Measurements from ENCODE around the gene AVEN. TPM values are rescaled to one million over a fixed set of nuclear protein-coding genes. Genes with fewer than 3 reads are reported as not detected.
"Not testable (repeated sequence)": the region's sequence is repeated elsewhere in the genome, so short reads cannot be mapped to it uniquely, and the experiment has no call there.

AVEN gene
- total RNA-seq, 4 donors from 2014 or later = 7.7 to 12.9 (median 10.1) TPM

DNA sequence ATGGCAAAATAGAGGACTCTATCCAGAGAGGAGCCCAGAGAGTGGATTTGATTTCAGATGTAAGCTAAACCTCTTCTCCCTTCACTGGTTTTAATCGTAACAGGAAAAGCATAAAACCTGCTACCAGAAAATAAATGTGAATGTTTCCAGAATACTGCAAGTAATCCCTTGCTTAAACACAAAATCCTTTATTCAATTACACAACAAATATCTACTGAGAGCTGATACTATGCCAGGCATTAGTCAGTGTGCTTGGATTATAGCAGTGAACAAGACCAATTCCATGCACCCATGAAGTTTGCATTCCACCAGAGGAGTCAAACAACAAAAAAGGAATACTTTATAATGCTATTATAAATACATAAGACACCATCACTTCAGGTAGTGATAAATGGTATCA is 15.1 kb downstream of the AVEN start:
- Histone ChIP-seq H3K27ac (no peak overlapping the region), H3K27me3 (no peaks in the 10 kb centered on the region), H3K36me3 (no peaks in the 10 kb centered on the region), H3K4me3 (replicated peaks in 1 of 3) (no peak overlapping the region), H3K9me3 (no peaks in the 10 kb centered on the region), H3K4me1 (peaks cover 4 to 5% of the 10 kb centered on the region in 2 donors)
- intact Hi-C loops (cut with DNase I) = no loop called here
- WGBS, 2 donors = 53 to 57% methylated on average over 1 of the region's 1 CpG
- no peak for TF ChIP-seq POLR2A (IDR thresholded peaks at IDR 0.05)
- TF ChIP-seq, protein P1, sequence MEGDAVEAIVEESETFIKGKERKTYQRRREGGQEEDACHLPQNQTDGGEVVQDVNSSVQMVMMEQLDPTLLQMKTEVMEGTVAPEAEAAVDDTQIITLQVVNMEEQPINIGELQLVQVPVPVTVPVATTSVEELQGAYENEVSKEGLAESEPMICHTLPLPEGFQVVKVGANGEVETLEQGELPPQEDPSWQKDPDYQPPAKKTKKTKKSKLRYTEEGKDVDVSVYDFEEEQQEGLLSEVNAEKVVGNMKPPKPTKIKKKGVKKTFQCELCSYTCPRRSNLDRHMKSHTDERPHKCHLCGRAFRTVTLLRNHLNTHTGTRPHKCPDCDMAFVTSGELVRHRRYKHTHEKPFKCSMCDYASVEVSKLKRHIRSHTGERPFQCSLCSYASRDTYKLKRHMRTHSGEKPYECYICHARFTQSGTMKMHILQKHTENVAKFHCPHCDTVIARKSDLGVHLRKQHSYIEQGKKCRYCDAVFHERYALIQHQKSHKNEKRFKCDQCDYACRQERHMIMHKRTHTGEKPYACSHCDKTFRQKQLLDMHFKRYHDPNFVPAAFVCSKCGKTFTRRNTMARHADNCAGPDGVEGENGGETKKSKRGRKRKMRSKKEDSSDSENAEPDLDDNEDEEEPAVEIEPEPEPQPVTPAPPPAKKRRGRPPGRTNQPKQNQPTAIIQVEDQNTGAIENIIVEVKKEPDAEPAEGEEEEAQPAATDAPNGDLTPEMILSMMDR (IDR thresholded peaks at IDR 0.05) = no peak
- DNase-seq = no peak

DNA sequence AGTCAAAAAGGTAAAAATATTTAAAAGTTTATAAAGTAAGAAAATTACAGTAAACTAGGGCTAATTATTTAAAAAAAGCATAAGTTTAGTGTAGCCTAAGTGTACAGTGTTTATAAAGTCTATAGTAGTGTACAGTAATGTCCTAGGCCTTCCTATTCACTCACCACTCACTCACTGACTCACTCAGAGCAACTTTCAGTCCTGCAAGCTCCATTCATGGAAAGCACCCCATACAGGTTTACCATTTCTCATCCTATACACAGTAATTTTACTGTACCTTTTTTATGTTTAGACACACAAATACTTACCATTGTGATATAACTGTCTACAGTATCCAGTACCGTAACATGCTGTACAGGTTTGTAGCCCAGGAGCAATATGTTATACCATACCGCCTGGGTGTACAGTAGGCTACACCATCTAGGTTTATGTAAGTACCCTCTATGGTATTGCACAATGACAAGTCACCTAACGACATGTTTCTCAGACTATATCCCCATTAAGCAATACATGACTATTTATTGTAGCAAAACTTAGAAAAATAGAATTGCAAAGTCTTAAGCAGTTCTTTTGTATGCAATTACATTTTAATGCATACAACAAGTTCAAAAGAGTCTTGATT is 19.5 kb downstream of the AVEN start:
- no peak overlapping the region for H3K4me3 ChIP-seq (replicated peaks in 1 of 3)
- H3K9me3 ChIP-seq = no peaks in the 10 kb centered on the region
- H3K36me3 ChIP-seq = no peaks in the 10 kb centered on the region
- H3K4me1 ChIP-seq = peaks cover 9 to 14% of the 10 kb centered on the region in 2 donors
- WGBS, 2 donors = 93 to 98% methylated on average over 3 of the region's 3 CpGs
- intact Hi-C loops (cut with DNase I) = no loop called here
- no peak overlapping the region for H3K27ac ChIP-seq
- no peaks in the 10 kb centered on the region for H3K27me3 ChIP-seq
- no peak for DNase-seq
- TF ChIP-seq, protein P1 (IDR thresholded peaks at IDR 0.05) = no peak
- TF ChIP-seq POLR2A (IDR thresholded peaks at IDR 0.05) = no peak

DNA sequence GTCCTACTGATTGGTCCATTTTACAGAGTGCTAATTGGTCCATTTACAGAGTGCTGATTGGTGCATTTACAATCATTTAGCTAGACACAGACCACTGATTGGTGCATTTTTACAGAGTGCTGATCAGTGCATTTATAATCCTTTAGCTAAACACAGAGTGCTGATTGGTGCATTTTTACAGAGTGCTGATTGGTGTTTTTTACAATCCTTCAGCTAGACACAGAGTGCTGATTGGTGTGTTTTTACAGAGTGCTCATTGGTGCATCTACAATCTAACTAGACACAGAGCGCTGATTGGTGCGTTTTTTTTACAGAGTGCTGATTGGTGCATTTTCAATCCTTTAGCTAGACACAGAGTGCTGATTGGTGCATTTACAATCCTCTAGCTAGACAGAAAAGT is 20.3 kb downstream of the AVEN start:
- WGBS, 2 donors = 95 to 100% methylated on average over 2 of the region's 2 CpGs
- H3K4me3 ChIP-seq (replicated peaks in 1 of 3); DNase-seq; H3K36me3 ChIP-seq; H3K9me3 ChIP-seq; intact Hi-C loops (cut with DNase I); H3K27ac ChIP-seq; H3K27me3 ChIP-seq: not testable (repeated sequence)
- H3K4me1 ChIP-seq = peaks cover 9 to 15% of the 10 kb centered on the region in 2 donors

DNA sequence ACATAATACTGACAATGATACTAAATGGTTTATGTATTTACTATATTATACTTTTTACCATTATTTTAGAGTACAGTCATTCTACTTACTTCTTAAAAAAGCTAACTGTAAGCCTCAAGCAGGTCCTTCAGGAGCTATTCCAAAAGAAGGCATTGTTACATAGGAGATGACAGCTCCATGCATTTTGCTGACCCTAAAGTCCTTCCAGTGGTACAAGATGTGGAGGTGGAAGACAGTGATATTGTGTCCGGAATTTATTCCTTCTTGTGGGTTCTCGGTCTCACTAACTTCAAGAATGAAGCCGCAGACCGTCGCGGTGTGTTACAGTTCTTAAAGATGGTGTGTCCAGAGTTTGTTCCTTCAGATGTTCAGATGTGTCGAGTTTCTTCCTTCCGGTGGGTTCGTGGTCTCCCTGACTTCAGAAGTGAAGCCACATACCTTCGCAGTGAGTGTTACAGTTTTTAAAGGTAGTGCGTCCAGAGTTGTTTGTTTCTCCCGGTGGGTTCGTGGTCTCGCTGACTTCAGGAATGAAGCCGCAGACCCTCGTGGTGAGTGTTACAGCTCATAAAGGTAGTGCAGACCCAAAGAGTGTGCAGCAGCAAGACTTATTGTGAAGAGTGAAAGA is 20.9 kb downstream of the AVEN start:
- Histone ChIP-seq H3K9me3 (no peaks in the 10 kb centered on the region), H3K27me3 (no peaks in the 10 kb centered on the region), H3K27ac (no peak overlapping the region), H3K36me3 (no peaks in the 10 kb centered on the region), H3K4me1 (peaks cover 9 to 15% of the 10 kb centered on the region in 2 donors), H3K4me3 (replicated peaks in 1 of 3) (no peak overlapping the region)
- intact Hi-C loops (cut with DNase I) = no loop called here
- 93 to 97% methylated on average over 16 of the region's 16 CpGs for WGBS, 2 donors
- TF ChIP-seq, protein P1 (IDR thresholded peaks at IDR 0.05) = no peak
- TF ChIP-seq POLR2A (IDR thresholded peaks at IDR 0.05) = no peak
- DNase-seq = no peak

DNA sequence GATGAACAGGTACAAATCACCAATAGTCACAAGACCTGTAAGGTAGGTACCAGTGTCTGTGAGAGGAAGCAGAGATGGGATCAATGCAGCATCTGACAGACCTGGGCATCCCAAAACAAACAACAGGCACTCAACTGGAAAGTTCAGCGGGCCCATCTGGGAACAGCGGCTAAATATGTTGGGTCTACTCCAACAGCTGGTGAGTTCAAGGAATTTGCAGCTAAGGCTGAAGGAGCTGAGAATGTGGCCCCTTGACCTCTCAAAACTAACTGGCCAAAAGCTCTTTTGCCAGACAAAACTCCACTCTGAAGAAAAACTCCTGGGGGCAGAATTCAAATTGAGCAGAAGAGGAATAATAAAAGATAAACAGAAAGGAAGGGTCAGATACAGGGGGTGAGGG is 24.4 kb downstream of the AVEN start:
- no peaks in the 10 kb centered on the region for H3K9me3 ChIP-seq
- H3K27ac ChIP-seq = peak overlapping the region; percentile 34 to 86 (median 71)
- peak; percentile 83 to 84 for DNase-seq
- H3K36me3 ChIP-seq = no peaks in the 10 kb centered on the region
- H3K4me1 ChIP-seq = peaks cover 9% of the 10 kb centered on the region in 2 donors
- TF ChIP-seq, protein P1 (IDR thresholded peaks at IDR 0.05) = no peak
- TF ChIP-seq POLR2A (IDR thresholded peaks at IDR 0.05) = no peak
- WGBS, 2 donors = 15 to 36% methylated on average over 2 of the region's 2 CpGs
- no peaks in the 10 kb centered on the region for H3K27me3 ChIP-seq
- intact Hi-C loops (cut with DNase I) = no loop called here
- H3K4me3 ChIP-seq (replicated peaks in 1 of 3) = no peak overlapping the region

All from thyroid gland (tissue), 4 donors.